HepG2 (cell line): Measurements from ENCODE around the gene NR2F1-AS1. TPM values are rescaled to one million over a fixed set of nuclear protein-coding genes. Genes with fewer than 3 reads are reported as not detected.
A peak's percentile ranks its signal among the peaks of the same experiment; 100 is the strongest.

Experiments used
- ATAC-seq: fragments of 200-7000 bp; cut with Tn5 transposase; 3 replicates; pipeline ENCODE4 v1.9.1; 2020; ENCODE audit warnings: mild to moderate bottlenecking, moderate library complexity
- BruUV-seq: library from RNA; stranded (reverse); fragments of 400-500 nt; replicated peaks from 2 replicates; lab custom pipeline; 2021; lab: Mats Ljungman, UMichigan
- CTCF ChIA-PET: fragments of 300-600 bp; formaldehyde crosslinking; extraction: SDS; loops from one replicate; lab custom pipeline; 2021; ENCODE audit warnings: low total read pairs, inconsistent platforms, low intra/inter-chr PET ratio; lab: Yijun Ruan, JAX
- POLR2A ChIA-PET: fragments of 350-600 bp; sonication (Branson Sonifier 250); formaldehyde crosslinking; loops from one replicate; lab custom pipeline; 2020; ENCODE audit warnings: antibody characterized with exemption, inconsistent platforms; lab: Yijun Ruan, JAX
- DNase-seq: peaks from one replicate; pipeline ENCODE4 v3.0.0-alpha.2; 2015; ENCODE audit warnings: low spot score
- FAIRE-seq: peaks from 3 replicates; lab custom pipeline; 2011; peaks lifted over from hg19 to GRCh38; lab: Jason Lieb, UNC
- H2AFZ ChIP-seq: one replicate; pipeline ENCODE4 v1.6.1; 2011; ENCODE audit warnings: low read length, inconsistent platforms
- H3K27ac ChIP-seq: fragments of 300-600 bp; 3 replicates; pipeline ENCODE4 v1.8.0; 2011; ENCODE audit warnings: mixed run types, mild to moderate bottlenecking, mixed read lengths, low read length, inconsistent platforms; ENCODE audit not compliant: insufficient read depth; ENCODE audit errors: extremely low read length
- H3K27me3 ChIP-seq, 2 experiments: fragments of 200-600 bp in 1 of 2; 2 replicates in 1 of 2; 3 replicates in 1 of 2; pipeline versions ENCODE4 v1.6.0 to v1.8.0; 2011; ENCODE audit warnings: low read length in 2 of 2, mild to moderate bottlenecking in 2 of 2, moderate library complexity in 2 of 2, inconsistent platforms in 1 of 2; ENCODE audit not compliant: insufficient read depth in 2 of 2, control insufficient read depth in 1 of 2
- H3K36me3 ChIP-seq, 2 experiments: fragments of 200-600 bp in 1 of 2; replicated peaks in 1 of 2; 2 replicates in 1 of 2; 3 replicates in 1 of 2; pipeline versions ENCODE4 v1.5.1 to v1.8.0; 2011; ENCODE audit warnings: low read length in 2 of 2, inconsistent platforms in 1 of 2; ENCODE audit not compliant: insufficient read depth in 2 of 2, control insufficient read depth in 1 of 2
- H3K4me1 ChIP-seq: 2 replicates; pipeline ENCODE4 v1.5.1; 2012; ENCODE audit warnings: low read length, inconsistent platforms; ENCODE audit not compliant: insufficient read depth
- H3K4me2 ChIP-seq: 2 replicates; pipeline ENCODE4 v1.6.0; 2011; ENCODE audit warnings: low read depth, low read length, inconsistent platforms
- H3K4me3 ChIP-seq, 3 experiments: fragments of 200-600 bp in 1 of 3; sonication (generic), shearing (Covaris generic) in 1 of 3; replicated peaks in 1 of 3; 2 replicates each; pipeline ENCODE4 v1.5.1; 2011 to 2016; ENCODE audit warnings: low read length in 3 of 3, inconsistent platforms in 2 of 3, low read depth in 2 of 3, mild to moderate bottlenecking in 2 of 3, control low read depth in 1 of 3, mixed read lengths in 1 of 3; ENCODE audit not compliant: insufficient read depth in 1 of 3
- H3K79me2 ChIP-seq: one replicate; pipeline ENCODE4 v1.6.1; 2011; ENCODE audit warnings: low read length, inconsistent platforms; ENCODE audit not compliant: insufficient read depth
- H3K9ac ChIP-seq: 2 replicates; pipeline ENCODE4 v1.6.0; 2011; ENCODE audit warnings: mild to moderate bottlenecking, low read depth, low read length, inconsistent platforms; ENCODE audit not compliant: insufficient read depth
- H3K9me3 ChIP-seq: 2 replicates; pipeline ENCODE4 v1.5.1; 2012; ENCODE audit warnings: mild to moderate bottlenecking, low read length
- H4K20me1 ChIP-seq: 2 replicates; pipeline ENCODE4 v1.6.0; 2011; ENCODE audit warnings: inconsistent platforms, mild to moderate bottlenecking, low read length, moderate library complexity; ENCODE audit not compliant: insufficient read depth
- ARNT ChIP-seq: fragments of 450-650 bp; IDR thresholded peaks from 2 replicates; pipeline ENCODE4 v1.6.1; 2017
- BRCA1 ChIP-seq: sonication (generic); formaldehyde crosslinking; IDR thresholded peaks from 2 replicates; pipeline ENCODE4 v1.4.0; 2020; ENCODE audit warnings: missing genetic modification reagents
- GTF2F1 ChIP-seq: fragments of 150-350 bp; IDR thresholded peaks from 2 replicates; pipeline ENCODE4 v1.6.1; 2014; ENCODE audit warnings: low read length
- HNRNPH1 ChIP-seq: fragments of 200-400 bp; formaldehyde crosslinking; optimal IDR thresholded peaks from 2 replicates; pipeline ENCODE3; 2017; ENCODE audit warnings: mild to moderate bottlenecking, low read depth, low read length
- MAFF ChIP-seq: IDR thresholded peaks from 2 replicates; pipeline ENCODE4 v1.6.1; 2011; ENCODE audit warnings: low read depth, low read length, improper control_type of control experiment
- MAFK ChIP-seq, 2 experiments: IDR thresholded peaks in 1 of 2; conservative IDR thresholded peaks in 1 of 2; 2 replicates each; pipeline ENCODE4 v1.6.1; 2011; ENCODE audit warnings: improper control_type of control experiment in 2 of 2, low read length in 2 of 2
- MIER3 ChIP-seq: IDR thresholded peaks from 2 replicates; pipeline ENCODE4 v1.6.1; 2016; ENCODE audit warnings: missing compliant biosample characterization, borderline replicate concordance
- MYPOP ChIP-seq: sonication (generic); formaldehyde crosslinking; IDR thresholded peaks from 2 replicates; pipeline ENCODE4 v1.8.1; 2023; ENCODE audit warnings: mild to moderate bottlenecking, moderate library complexity, missing genetic modification reagents
- PCBP1 ChIP-seq: fragments of 200-400 bp; formaldehyde crosslinking; IDR thresholded peaks from 2 replicates; pipeline ENCODE4 v1.6.1; 2017; ENCODE audit warnings: mild to moderate bottlenecking, low read depth, low read length, borderline replicate concordance
- PPARG ChIP-seq: conservative IDR thresholded peaks from 2 replicates; pipeline ENCODE4 v1.6.1; 2016; ENCODE audit warnings: missing biosample characterization, missing genetic modification reagents
- SOX5 ChIP-seq: IDR thresholded peaks from 2 replicates; pipeline ENCODE4 v1.6.1; 2016; ENCODE audit warnings: borderline replicate concordance
- TCF7L2 ChIP-seq: IDR thresholded peaks from 2 replicates; pipeline ENCODE4 v1.6.1; 2011; ENCODE audit warnings: mild to moderate bottlenecking, low read depth, low read length, moderate library complexity
- TERF1 ChIP-seq: sonication (generic); formaldehyde crosslinking; IDR thresholded peaks from 2 replicates; pipeline ENCODE4 v1.8.0; 2022; ENCODE audit warnings: mild to moderate bottlenecking, missing genetic modification reagents, moderate library complexity
- ZFP41 ChIP-seq: sonication (generic); formaldehyde crosslinking; IDR thresholded peaks from 2 replicates; pipeline ENCODE4 v1.4.0; 2020; ENCODE audit warnings: mild to moderate bottlenecking, missing genetic modification reagents, borderline replicate concordance
- ZNF264 ChIP-seq: sonication (generic); formaldehyde crosslinking; IDR thresholded peaks from 2 replicates; pipeline ENCODE4 v1.4.0; 2020; ENCODE audit warnings: missing genetic modification reagents
- ZNF383 ChIP-seq: sonication (generic); formaldehyde crosslinking; IDR thresholded peaks from 2 replicates; pipeline ENCODE4 v1.4.0; 2020; ENCODE audit warnings: missing genetic modification reagents, mild to moderate bottlenecking, borderline replicate concordance
- ZNF737 ChIP-seq: sonication (generic); formaldehyde crosslinking; IDR thresholded peaks from 2 replicates; pipeline ENCODE4 v1.5.0; 2020; ENCODE audit warnings: missing genetic modification reagents, mild to moderate bottlenecking, borderline replicate concordance
- ZNF746 ChIP-seq: sonication (generic); formaldehyde crosslinking; IDR thresholded peaks from 2 replicates; pipeline ENCODE4 v1.8.0; 2022; ENCODE audit warnings: mild to moderate bottlenecking, missing genetic modification reagents
- WGBS: methylation state at CpG from one replicate; pipeline ENCODE4 v1.1.6; 2017; ENCODE audit warnings: low lambda C conversion rate; 5-methylcytosine and 5-hydroxymethylcytosine counted together
- in situ Hi-C: cut with HindIII; loops from 2 replicates; pipeline ENCODE4 v1.10.0; 2017; ENCODE audit warnings: low pct_unique_long_range_greater_than_20kb; ENCODE audit not compliant: extremely low pct_ligation_motif_present
- intact Hi-C: fragments of 100-400 bp; cut with micrococcal nuclease; formaldehyde crosslinking; loops from one replicate; pipeline ENCODE4 v1.10.0; 2022; ENCODE audit not compliant: unreplicated experiment
- polyA plus RNA-seq, 8 experiments: library from polyadenylated mRNA; depleted of rRNA in 3 of 8; stranded (reverse) in 7 of 8; unstranded in 1 of 8; fragments of >200 nt; fragmentation: Illumina TruSeq in 4 of 8; extraction: Trizol in 4 of 8; gene quantifications; 2 replicates each; pipeline versions ENCODE4 v1.2.1 to v1.2.3, GENCODE V29; 2011 to 2016; ENCODE audit warnings: low read depth in 4 of 8, missing spikeins in 1 of 8, mixed read lengths in 1 of 8; ENCODE audit not compliant: insufficient read depth in 1 of 8
- total RNA-seq, 5 experiments: library from RNA; depleted of rRNA; stranded (reverse); fragments of >200 nt; fragmentation: Illumina TruSeq; extraction: Trizol; gene quantifications; 2 replicates each; pipeline ENCODE4 v1.2.3, GENCODE V29; 2016; ENCODE audit warnings: low read depth in 1 of 5

NR2F1-AS1 gene
- total and polyA plus RNA-seq, 2 of the 13 experiments (the other 11 are each of a cell fraction or from before 2014, with no cell fraction given): 2.8 TPM

- DNase-seq: no peak
- no peak overlapping the region for H3K4me2 ChIP-seq
- peaks cover 22% of the 10 kb centered on the region for H3K9me3 ChIP-seq
- no peak overlapping the region for H3K4me3 ChIP-seq
- no peaks in the 10 kb centered on the region for H4K20me1 ChIP-seq
- no peak overlapping the region for H2AFZ ChIP-seq
- no peaks in the 10 kb centered on the region for H3K27me3 ChIP-seq
- no peak overlapping the region for H3K9ac ChIP-seq
- no peaks in the 10 kb centered on the region for H3K4me1 ChIP-seq
- intact Hi-C loops (no loop called here), in situ Hi-C loops (no loop called here)
- 46% methylated on average over 1 of the region's 1 CpG for WGBS
- no peaks in the 10 kb centered on the region for H3K36me3 ChIP-seq
- TF ChIP-seq ZFP41 (CRISPR knock-in tag) (no peak), ZNF746 (no peak), ZNF264 (CRISPR knock-in tag) (no peak)
- ATAC-seq: no peak
- H3K27ac ChIP-seq: no peak overlapping the region
- no peaks in the 10 kb centered on the region for H3K79me2 ChIP-seq
- no peak for FAIRE-seq
- ChIA-PET POLR2A (no interaction called here), CTCF (no interaction called here)
- BruUV-seq: no TSS peak
Measured at GRCh38 chr5:93461756-93462155, 119.3 kb downstream of the NR2F1-AS1 start.

- FAIRE-seq (no peak), DNase-seq (no peak), ATAC-seq (no peak)
- Histone ChIP-seq H3K27ac (no peak overlapping the region), H3K4me3 (no peak overlapping the region), H3K9ac (no peak overlapping the region), H2AFZ (no peak overlapping the region), H4K20me1 (no peaks in the 10 kb centered on the region), H3K4me2 (no peak overlapping the region), H3K9me3 (peaks cover 22% of the 10 kb centered on the region), H3K79me2 (no peaks in the 10 kb centered on the region), H3K4me1 (no peaks in the 10 kb centered on the region), H3K27me3 (no peaks in the 10 kb centered on the region), H3K36me3 (no peaks in the 10 kb centered on the region)
- intact Hi-C loops (no loop called here), in situ Hi-C loops (no loop called here)
- 23% methylated on average over 2 of the region's 2 CpGs for WGBS
- BruUV-seq: no TSS peak
- no peak for TF ChIP-seq MYPOP
- no peak for TF ChIP-seq ARNT
- TF ChIP-seq TERF1 (CRISPR knock-in tag): no peak
- TF ChIP-seq BRCA1 (CRISPR knock-in tag): no peak
- no peak for TF ChIP-seq ZNF383 (CRISPR knock-in tag)
- no peak for TF ChIP-seq PCBP1
- no peak for TF ChIP-seq SOX5 (CRISPR knock-in tag)
- no peak for TF ChIP-seq HNRNPH1
- peak; percentile 89 for TF ChIP-seq MAFF
- no peak for TF ChIP-seq ZNF737
- TF ChIP-seq TCF7L2: no peak
- TF ChIP-seq MIER3 (CRISPR knock-in tag): no peak
- TF ChIP-seq MAFK (conservative IDR thresholded peaks at IDR 0.05 in 1 of 2, IDR thresholded peaks at IDR 0.05 in 1 of 2; ENCODE audit: low read length in 2 of 2): peak; percentile 82 to 94
- TF ChIP-seq GTF2F1: no peak
- no peak for TF ChIP-seq PPARG
- CTCF ChIA-PET: no interaction called here
- POLR2A ChIA-PET: no interaction called here
Measured at GRCh38 chr5:93460286-93460685, 120.7 kb downstream of the NR2F1-AS1 start.
